Activated T-cell treated with anti-CD3 and anti-CD28 coated beads, Interleukin-2, amount 50 U/mL, for 4 hours (primary cell): Measurements from ENCODE around the gene DEFB132. TPM values are rescaled to one million over a fixed set of nuclear protein-coding genes. Genes with fewer than 3 reads are reported as not detected.

ENCODE experiments used
- ATAC-seq, 2 donors: fragments of 200-7000 bp; cut with Tn5 transposase; one replicate each; pipeline ENCODE4 v1.10.0; 2021
- DNase-seq: peaks from one replicate; pipeline ENCODE4 v3.0.0-alpha.2; 2020
- H3K27me3 Mint-ChIP-seq: one replicate; pipeline ENCODE4 v1.8.0; 2021; ENCODE audit warnings: low read depth, mixed read lengths
- H3K36me3 Mint-ChIP-seq: one replicate; pipeline ENCODE4 v1.8.0; 2022; ENCODE audit warnings: mixed read lengths; ENCODE audit not compliant: insufficient read depth
- H3K4me1 Mint-ChIP-seq: one replicate; pipeline ENCODE4 v1.8.0; 2021; ENCODE audit warnings: low read depth, mixed read lengths
- H3K4me3 Mint-ChIP-seq: one replicate; pipeline ENCODE4 v1.8.0; 2021; ENCODE audit warnings: mild to moderate bottlenecking, moderate library complexity, mixed read lengths
- H3K9me3 Mint-ChIP-seq: one replicate; pipeline ENCODE4 v1.8.0; 2021; ENCODE audit warnings: mixed read lengths
- total RNA-seq, 3 donors: library from RNA; stranded (reverse); gene quantifications; one replicate each; pipeline ENCODE4 v1.2.1, GENCODE V29; 2021

The DEFB132 gene
- total RNA-seq, 3 donors from 2014 or later, result not detected

- DNase-seq, result no peak
- Mint-ChIP-seq H3K4me1 (peaks cover 42% of the 10 kb centered on the region), H3K9me3 (no peaks in the 10 kb centered on the region), H3K4me3 (peak overlapping the region; percentile 96), H3K27me3 (no peaks in the 10 kb centered on the region), H3K36me3 (peaks cover 22% of the 10 kb centered on the region)
- ATAC-seq, result peak; percentile 22 to 27
Measured at GRCh38 chr20:297925-298775, 40.6 kb downstream of the DEFB132 start.

- ATAC-seq (no peak), DNase-seq (no peak)
- Mint-ChIP-seq H3K27me3 (no peaks in the 10 kb centered on the region), H3K4me1 (peaks cover 42% of the 10 kb centered on the region), H3K36me3 (peaks cover 22% of the 10 kb centered on the region), H3K4me3 (peak overlapping the region; percentile 96), H3K9me3 (no peaks in the 10 kb centered on the region)
Measured at GRCh38 chr20:298776-299391, 41.4 kb downstream of the DEFB132 start.

DNA sequence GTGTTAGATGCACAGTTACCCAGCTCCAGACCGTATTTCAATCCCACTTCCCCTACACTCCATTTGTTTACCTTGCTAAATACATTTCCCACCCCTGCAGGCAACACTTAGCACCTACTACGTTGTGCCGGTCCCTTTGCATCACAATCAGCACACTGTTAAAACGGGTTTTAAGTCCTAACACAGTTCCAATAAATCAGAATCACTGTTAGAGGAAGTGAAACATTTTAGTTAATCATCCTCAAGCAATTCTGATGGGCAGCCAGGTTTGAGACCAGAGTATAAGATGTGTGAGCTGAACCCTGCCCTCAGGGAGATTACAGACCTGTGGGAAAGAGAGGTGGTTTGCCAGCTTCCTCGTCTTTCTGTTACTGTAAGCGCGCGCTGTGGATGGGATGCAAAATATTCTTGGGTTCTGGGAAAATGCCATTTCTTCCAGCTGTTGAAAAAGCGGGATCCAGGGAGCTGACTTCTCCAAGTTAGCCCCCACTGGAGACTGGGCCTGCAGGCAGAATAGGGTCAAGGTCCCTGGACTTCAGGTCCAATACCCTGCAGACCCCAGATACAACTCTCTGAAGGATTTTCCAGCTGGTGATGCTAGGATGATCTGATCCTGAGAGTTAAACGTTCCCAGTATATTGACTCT is 42.9 kb downstream of the DEFB132 start:
- H3K9me3 Mint-ChIP-seq, result no peaks in the 10 kb centered on the region
- ATAC-seq, result no peak
- peak overlapping the region; percentile 96 for H3K4me3 Mint-ChIP-seq
- H3K27me3 Mint-ChIP-seq, result no peaks in the 10 kb centered on the region
- H3K4me1 Mint-ChIP-seq, result peaks cover 42% of the 10 kb centered on the region
- DNase-seq, result no peak
- peaks cover 22% of the 10 kb centered on the region for H3K36me3 Mint-ChIP-seq

DNA sequence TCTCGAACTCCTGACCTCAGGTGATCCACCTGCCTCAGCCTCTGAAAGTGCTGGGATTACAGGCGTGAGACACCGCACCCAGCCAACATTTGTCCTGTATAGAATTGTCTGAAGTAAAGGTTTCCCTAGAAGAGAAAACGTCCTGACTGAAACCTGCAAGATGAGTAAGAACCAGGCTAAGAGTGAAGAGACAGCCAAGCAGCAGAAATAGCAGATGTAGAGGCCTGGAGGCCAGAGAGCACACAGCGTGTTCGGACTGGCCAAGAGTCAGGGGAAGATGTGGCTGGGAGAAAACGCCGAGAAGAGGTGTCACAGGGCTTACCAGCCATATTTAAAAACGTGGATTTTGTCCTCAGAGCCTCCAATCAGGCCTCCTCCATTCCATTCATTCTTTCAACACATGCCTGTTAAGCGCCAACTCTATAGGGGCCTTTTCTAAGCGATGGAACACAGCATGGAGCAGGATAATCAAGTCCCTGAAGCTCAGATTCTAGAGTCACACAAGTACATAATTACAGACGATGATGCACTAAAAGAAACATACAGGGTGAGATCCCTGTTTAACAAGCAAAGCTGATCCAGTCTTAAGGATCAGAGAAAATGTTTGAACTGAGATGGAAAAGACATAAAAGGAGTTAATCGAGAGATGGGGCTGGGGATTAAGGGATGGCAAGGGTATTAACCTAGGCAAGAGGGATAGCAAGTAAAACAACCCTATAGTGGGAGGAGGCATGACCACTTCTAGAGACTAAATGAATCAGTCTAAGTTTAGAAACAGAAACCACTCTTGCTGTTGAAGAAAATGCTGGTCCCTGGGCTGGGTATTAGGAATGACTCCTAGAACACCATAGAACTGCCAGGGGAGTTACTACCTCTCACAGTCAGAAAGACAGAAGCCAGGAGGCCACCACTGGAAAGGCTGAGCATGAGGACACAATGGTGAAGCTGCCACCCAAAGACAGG is 44.6 kb downstream of the DEFB132 start:
- Mint-ChIP-seq H3K4me3 (no peak overlapping the region), H3K4me1 (peaks cover 33% of the 10 kb centered on the region), H3K27me3 (no peaks in the 10 kb centered on the region), H3K9me3 (no peaks in the 10 kb centered on the region), H3K36me3 (peaks cover 22% of the 10 kb centered on the region)
- DNase-seq, result no peak
- peak; percentile 35 to 64 for ATAC-seq

- H3K4me3 Mint-ChIP-seq, result no peak overlapping the region
- DNase-seq, result no peak
- no peak for ATAC-seq
- H3K27me3 Mint-ChIP-seq, result no peaks in the 10 kb centered on the region
- H3K4me1 Mint-ChIP-seq, result peaks cover 25% of the 10 kb centered on the region
- no peaks in the 10 kb centered on the region for H3K9me3 Mint-ChIP-seq
- H3K36me3 Mint-ChIP-seq, result peaks cover 6% of the 10 kb centered on the region
Measured at GRCh38 chr20:305745-306144, 48.2 kb downstream of the DEFB132 start.

DNA sequence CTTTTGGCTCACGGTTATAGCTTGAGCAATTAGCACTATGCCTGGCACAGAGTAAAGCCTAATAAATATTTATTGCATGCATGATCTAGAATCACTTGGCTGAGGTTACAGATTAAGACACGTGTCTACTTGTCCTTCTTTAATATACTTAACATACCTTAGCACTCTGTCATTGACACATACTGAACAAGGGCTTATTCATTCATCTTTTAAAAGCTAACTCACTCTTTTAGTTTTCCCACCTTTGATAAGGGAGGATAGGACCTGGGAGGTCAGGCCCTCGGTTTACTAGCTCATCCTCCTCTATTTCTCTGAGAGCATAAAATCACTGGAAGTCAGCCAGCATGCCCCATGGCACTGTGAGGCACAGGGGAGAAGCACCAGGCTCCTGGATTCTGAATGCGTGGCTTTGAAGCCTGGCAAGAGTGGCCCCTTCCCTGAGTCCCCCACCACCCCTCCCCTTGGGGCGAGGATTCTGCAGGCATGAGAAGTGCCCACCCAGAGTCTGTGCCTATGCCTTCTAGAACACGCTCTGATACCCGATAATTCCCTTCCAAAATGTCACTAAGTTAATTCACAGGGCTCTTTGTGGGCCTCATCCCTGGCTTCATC is 51.0 kb downstream of the DEFB132 start:
- Mint-ChIP-seq H3K27me3 (peaks cover 1% of the 10 kb centered on the region), H3K4me1 (peaks cover 11% of the 10 kb centered on the region), H3K4me3 (no peak overlapping the region), H3K9me3 (no peaks in the 10 kb centered on the region), H3K36me3 (no peaks in the 10 kb centered on the region)
- no peak for DNase-seq
- ATAC-seq, result no peak

- no peak overlapping the region for H3K4me3 Mint-ChIP-seq
- peaks cover 11% of the 10 kb centered on the region for H3K4me1 Mint-ChIP-seq
- no peak for DNase-seq
- ATAC-seq, result no peak
- no peaks in the 10 kb centered on the region for H3K36me3 Mint-ChIP-seq
- H3K27me3 Mint-ChIP-seq, result peaks cover 1% of the 10 kb centered on the region
- no peaks in the 10 kb centered on the region for H3K9me3 Mint-ChIP-seq
Measured at GRCh38 chr20:309306-309840, 51.8 kb downstream of the DEFB132 start.

DNA sequence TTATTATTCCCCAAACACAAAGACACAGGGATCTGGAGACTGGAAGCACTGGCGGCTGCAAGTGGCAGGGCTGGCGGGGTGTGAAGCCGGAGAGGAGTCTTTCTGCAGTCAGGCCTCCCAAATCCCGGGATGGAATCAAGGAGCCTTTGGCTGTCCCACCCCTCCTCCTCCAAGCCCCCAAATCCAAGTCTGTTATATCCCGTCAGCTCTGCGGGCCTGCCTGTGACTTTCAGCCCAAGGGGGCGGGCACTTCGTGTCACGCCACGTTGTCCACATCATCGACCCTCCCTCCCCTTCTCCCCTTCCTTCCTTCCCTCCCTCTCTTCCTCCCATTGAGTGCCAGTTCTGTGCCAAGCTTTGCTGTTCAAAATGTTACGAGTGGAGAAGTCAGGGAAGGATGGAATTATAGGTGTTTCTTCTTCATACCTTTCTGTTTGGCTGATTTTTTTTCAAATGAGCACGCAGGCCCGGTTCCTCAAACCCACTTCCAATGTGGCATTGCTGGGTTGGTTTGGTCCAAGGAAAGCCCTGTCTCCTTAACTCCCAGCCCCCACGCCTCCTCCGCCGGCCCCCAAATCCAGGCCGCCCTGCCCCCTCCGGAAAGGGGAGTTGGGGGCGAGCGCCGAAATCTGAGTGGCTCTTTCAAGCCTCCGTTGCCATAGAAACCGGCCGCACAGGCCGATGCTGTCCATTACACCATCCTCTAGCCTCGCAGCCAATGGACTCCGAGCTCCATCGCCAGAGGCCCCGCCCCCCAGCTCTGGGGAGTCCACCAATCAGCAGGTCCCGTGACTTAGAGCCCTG is 52.5 kb downstream of the DEFB132 start:
- Mint-ChIP-seq H3K27me3 (peaks cover 1% of the 10 kb centered on the region), H3K4me1 (peaks cover 11% of the 10 kb centered on the region), H3K4me3 (peak overlapping the region; percentile 76), H3K9me3 (no peaks in the 10 kb centered on the region), H3K36me3 (no peaks in the 10 kb centered on the region)
- DNase-seq (peak; percentile 65), ATAC-seq (peak; percentile 100)

DNA sequence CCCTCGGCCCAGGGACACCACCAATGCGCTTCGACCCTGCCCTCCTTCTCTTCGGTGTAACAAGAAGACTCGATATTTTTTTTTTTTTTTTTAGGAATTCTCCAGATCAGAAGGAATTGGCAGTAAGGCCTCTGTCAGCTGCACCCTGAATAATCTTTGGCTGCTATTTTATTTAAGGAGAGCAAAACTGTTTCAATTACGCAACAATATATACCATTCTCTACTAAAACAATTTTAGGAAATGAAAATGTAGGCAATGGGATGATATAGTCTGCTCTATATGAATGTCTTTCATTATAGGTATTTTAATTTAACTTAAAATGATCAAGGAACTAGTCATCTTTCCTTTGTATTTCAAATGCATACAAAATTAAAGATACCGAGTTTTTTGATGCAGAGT is 53.1 kb downstream of the DEFB132 start:
- Mint-ChIP-seq H3K4me3 (peak overlapping the region; percentile 76), H3K9me3 (no peaks in the 10 kb centered on the region), H3K27me3 (peaks cover 1% of the 10 kb centered on the region), H3K4me1 (peaks cover 11% of the 10 kb centered on the region), H3K36me3 (no peaks in the 10 kb centered on the region)
- ATAC-seq (no peak), DNase-seq (no peak)

Other genes with a start within 250 kb of the DEFB132 start
- not detected for gene DEFB125, start 170.1 kb upstream of the DEFB132 start, total RNA-seq
- not detected for gene DEFB126, start 115.1 kb upstream of the DEFB132 start, total RNA-seq
- gene DEFB127, start 100.3 kb upstream of the DEFB132 start, total RNA-seq, result not detected
- gene DEFB128, start 68.0 kb upstream of the DEFB132 start, total RNA-seq, result not detected
- not detected for gene DEFB129, start 30.5 kb upstream of the DEFB132 start, total RNA-seq
- 1 to 10 TPM; 2.1 to 3.2 (median 3.0) TPM for gene C20orf96, start 33.0 kb downstream of the DEFB132 start, total RNA-seq
- gene ZCCHC3, start 39.8 kb downstream of the DEFB132 start, total RNA-seq, result 10 to 100 TPM; 22.5 to 26.0 (median 25.5) TPM
- gene SOX12, start 67.8 kb downstream of the DEFB132 start, total RNA-seq, result 1 to 10 TPM; 3.9 to 8.5 (median 6.4) TPM
- gene NRSN2, start 89.4 kb downstream of the DEFB132 start, total RNA-seq, result 1 to 10 TPM; 2.7 to 3.2 (median 2.8) TPM
- gene TRIB3, start 123.0 kb downstream of the DEFB132 start, total RNA-seq, result 10 to 100 TPM; 34.6 to 45.2 (median 37.0) TPM
- 100 to 1,000 TPM in 2 of 3 donors, 10 to 100 TPM in 1; 87.1 to 104 (median 103) TPM for gene RBCK1, start 150.6 kb downstream of the DEFB132 start, total RNA-seq
- 10 to 100 TPM; 21.2 to 25.5 (median 23.9) TPM for gene TBC1D20, start 204.8 kb downstream of the DEFB132 start, total RNA-seq